ENCODE measurements around the gene FSTL4.

Gene FSTL4

DNA sequence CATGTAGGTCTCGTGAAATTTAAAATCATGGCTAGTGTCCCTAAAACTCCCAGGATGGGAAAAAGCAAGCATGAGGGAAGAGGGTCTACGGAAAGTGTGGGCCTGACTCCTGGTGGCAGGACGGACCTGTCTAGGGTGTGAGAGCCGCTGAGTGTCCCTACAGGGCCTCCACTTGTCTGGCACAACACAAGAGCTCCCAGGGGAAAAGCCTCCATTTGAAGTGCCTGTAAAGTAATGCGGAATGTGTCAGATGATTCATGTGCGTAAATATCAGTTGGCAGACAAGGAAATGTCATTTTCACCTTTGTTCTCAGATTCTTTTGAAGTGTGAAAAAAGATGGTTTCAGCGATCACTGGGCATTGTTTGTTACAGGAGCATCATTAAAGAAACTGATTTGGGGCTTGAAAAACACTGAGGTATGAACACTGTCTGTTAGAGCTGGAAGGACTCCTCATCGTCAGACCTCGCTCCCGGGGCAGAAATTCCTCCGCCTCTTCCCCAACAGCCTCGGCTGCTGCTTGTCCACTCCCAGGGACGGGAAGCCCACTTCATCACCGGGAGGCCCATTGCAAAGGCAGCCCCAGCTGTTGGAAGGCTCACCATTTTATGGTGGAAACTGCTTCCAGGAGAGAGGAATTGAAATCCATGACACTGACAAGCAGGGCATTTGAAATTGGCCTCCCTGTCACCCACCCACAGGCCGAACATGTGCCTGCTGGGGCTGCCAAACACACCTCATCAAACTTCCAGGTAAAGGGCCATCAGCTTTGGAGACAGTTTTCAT lies 240.8 kb downstream of the FSTL4 start:
- DNase-seq (ENCODE audit: extremely low read depth in 1 of 2, low read depth in 1 of 2) = no peak

DNA sequence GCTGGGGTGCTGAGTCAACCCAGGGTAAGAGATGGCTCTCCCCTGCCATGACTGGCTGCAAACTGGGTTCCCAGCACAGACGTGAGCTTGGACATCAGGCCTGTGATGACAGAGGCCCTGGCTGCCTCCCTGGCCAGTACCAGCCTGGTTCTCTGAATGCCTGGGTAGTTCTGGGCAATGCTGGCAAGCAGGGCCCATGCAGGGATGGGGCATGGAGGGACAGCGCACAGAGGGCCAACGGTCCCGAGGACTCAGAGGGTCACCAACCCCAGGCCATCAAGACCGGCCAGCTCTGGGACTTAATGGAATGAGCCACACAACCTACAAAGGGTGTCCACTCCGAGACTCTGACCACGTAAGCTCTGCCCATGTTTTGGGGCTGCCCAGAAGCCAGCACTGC lies 241.4 kb downstream of the FSTL4 start:
- DNase-seq (ENCODE audit: extremely low read depth in 1 of 2, low read depth in 1 of 2) = no peak

DNA sequence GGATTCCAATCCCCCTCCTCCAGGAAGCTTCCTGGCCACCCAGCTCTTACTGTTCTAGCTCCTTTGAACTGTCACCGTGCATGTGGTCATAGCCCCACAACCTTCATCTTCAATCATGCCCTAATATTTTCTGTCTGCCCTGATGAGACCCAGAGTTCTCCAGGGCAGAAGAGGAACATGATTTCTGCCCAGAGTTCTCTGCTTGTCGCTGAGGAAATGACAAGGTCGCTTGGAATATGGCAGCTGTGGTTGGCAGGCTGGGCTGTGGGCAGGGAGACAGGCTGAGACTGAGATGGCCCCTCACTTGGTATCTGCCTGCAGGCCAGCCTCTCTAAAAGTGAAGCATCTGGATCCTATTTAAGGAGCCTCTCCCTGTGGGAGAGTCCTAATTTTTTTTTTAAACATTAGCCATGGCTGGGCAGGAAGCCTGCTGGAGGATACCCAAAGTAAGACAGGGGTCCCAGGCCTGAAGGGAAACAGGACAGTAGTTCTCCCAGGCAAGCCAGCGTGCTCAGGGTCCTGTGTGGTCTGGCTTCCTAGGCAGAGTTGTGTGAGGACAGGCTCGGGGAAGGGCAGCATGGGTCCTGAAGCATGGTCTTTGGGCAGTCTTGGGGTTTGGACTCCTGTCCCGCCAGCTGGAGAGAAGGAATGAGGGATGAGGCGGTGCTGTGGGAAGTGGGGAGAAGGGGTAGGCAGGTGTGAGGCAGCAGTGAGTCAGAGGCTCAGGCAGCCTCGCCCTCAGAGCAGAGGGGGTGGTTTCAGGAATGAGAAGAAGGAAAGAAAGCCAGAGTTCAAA lies 242.1 kb downstream of the FSTL4 start:
- no peak for DNase-seq (ENCODE audit: extremely low read depth in 1 of 2, low read depth in 1 of 2)

DNA sequence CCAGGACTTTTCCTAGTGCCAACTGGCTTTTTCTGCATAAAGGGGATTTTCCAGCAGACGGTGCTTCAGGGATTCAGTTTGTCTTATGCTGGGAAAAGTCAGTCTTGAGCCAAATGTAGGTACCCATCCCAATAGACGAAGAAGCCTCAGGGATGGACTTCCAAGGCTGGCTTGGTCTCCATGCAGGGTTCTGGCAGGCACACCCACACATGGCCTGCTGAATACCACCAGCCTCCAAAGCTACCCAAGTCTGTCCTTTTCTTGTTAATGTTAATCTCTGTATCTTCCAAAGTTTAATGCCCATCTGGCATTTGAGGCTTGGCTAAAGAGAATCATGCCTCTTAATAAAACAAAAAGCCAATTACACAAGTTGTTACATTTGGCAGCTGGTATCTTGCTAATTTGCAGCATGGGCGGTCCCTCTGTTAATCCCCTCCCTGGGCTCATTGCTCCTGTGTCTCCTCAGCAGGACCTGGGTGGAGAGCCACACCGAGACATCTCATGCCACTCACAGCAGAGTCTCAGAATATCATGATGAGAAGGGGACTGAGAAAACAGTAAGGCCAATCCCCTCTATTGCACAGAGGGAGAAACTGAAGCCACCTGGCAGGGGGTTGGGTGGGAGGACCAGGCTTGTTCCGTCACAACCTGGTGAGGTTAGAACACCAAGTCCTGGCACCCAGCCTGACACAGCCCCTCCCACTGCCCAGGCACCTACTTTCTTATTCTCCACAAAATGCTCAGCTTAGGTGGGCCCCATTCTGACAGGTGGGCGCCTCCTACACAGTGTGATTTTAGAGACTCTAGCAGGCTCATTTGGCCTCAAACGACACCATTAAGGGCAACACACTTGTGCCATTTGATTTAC lies 243.2 kb downstream of the FSTL4 start:
- DNase-seq (ENCODE audit: extremely low read depth in 1 of 2, low read depth in 1 of 2) = no peak

DNA sequence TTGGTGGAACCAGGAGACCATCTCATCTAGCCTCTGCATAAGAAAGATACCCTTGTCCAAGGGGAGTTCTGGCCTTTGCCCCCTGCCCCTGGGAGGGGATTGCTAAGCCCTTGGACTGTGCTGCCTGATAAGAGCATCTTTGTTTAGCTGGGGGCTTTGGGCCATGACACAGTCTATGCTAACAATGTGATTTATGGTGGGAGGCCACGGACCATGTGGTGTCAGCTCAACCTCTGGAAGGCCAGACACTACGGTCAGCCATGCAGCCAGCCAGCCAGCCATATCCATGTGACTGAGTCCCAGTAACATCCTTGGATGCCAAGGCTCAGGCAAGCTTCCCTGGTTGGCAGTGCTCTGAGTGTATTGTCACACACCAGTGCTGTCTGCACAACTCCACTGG lies 244.4 kb downstream of the FSTL4 start:
- DNase-seq (ENCODE audit: extremely low read depth in 1 of 2, low read depth in 1 of 2) = no peak

DNA sequence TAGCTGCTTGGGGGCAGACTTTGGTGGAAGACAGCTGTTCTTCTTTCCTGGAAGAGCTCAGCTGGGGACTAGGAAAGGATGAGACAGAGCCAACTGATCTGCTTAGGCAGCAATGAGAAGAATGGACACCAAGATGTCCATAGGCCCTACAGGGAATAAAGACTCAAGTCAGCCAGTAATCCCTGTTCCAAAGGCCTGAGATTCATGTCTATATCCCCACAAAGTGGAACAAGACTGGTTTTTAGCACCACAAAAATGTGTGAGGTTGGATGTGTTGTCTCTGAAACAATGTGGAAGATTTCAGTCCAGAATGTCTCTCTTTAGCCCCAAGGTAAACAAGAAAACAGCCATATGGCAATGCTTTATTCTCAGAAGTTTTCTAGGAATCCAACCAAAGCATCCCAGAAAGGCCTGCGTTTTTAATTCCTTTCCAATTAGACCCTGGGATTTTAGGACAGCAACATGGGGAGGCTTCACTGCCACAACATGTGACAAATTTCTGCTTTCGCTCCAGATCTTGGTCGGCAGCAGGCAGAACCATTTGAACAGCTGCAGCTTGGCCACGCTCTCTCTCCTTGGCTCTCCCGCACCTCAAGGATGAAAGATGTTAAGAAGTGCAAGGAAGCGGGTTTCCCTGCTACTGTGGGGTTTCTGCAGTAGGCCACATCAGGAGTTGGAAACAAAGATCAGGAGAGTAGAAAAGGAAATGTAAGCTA lies 245.1 kb downstream of the FSTL4 start:
- DNase-seq (ENCODE audit: extremely low read depth in 1 of 2, low read depth in 1 of 2) = no peak

DNA sequence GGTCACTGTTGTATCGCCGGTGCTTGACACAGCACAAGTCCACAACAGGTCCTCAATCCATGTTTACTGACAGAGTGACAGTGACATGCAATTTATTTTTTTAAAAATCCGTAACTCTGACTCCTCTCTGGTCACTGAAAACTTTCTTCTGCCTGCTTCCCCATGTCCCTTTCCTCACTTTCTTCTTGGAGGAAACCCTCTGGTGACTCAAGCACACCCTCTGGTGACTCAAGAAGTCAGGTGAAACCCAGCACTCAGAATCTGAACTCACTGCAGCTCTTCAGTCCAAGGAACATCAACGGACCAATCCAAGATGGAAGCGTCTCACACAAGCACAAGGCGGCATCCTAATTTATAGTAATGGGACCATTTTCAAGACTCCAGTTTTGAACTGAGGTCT lies 245.9 kb downstream of the FSTL4 start:
- DNase-seq (ENCODE audit: extremely low read depth in 1 of 2, low read depth in 1 of 2) = no peak

DNA sequence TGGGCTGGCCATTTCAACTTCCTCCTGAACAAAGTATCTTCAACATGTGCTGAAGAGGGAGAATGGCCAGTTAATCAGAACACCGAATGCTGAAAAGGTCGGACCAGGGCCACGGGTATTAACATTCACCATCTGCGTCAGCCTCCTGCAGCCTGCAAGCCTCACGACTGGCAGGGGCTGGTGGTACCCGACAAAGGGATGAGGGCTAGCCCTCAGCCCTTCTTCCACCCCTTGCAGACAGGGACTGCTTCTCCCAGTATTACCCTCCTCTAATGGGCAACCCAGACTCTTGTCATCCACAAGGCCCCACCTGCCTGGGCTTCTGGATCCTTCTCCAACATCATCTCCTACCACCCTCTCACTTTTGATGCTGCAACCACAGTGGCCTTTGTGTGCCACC lies 246.6 kb downstream of the FSTL4 start:
- DNase-seq (ENCODE audit: extremely low read depth in 1 of 2, low read depth in 1 of 2) = no peak

DNA sequence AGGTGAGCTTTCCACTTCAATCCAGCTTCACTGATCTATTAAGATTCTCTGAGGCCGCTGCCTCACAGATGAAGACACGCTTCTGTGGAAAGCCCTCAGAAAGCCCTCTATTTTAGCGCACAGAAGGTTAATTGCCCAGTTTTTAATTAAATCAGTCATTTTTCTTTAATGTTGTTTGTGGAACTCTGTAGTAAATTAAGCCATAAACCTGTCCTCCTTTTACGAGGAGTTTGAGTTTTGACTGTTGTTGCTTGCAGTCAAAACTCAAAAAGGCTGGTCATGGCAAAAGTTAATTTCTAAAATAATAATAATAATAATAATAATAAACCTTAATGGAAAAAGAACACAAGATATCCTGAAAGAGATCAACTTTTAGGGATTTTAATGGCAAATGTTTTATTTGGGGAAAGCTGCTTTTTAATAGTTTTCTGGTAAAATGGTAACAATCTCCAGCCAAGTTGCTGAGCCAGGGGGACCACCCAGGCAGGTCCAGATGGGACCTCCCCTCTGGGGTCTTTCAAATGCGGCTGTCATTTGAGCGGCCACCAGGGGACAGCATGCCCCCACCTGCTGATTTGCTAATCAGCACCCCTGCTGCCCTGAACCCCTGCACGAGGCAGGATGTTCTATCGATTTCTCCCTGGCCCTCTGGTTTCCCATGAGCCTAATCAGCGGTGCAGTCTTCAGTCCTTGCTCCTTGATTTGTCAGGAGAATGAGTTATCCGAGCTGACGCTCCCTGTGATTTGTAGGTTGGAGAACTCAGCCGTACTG lies 247.2 kb downstream of the FSTL4 start:
- no peak for DNase-seq (ENCODE audit: extremely low read depth in 1 of 2, low read depth in 1 of 2)

DNA sequence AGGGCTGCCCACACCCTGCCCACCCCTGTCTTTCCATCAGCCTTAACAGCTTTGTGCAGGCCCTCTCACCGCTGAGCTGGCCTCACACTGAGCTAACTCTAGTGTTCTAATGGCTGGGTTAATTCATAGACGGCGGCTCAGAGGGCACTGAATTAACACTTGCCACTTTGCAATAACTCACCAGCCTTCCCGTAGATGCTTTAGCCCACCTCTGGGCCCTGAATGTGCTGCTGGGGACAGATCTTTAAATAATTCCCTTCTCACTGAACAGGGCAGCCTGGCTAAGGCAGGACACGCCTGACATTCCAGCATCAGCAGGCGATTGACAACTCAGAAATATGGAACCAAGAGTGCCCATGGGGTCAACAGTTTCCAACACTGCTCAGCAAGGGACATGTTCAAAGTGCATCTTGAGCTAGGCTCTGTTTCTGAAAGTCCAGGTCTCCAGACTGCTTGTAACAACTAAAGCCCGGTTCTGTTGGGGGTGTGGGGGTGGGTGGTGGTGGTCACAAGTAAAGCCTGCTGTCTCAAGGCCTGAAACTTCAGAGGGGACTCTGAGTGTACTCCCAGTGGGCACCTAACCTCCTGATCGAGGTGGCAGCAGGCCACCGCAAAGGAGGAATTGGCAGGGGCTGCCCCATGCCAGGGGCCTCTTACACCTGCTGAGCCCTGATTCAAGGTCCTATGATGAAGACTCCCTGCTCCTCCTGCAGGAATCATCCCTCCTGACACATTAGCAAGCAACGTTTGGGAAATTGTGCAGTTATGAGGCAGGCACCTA lies 248.3 kb downstream of the FSTL4 start:
- DNase-seq (ENCODE audit: extremely low read depth in 1 of 2, low read depth in 1 of 2) = no peak

DNA sequence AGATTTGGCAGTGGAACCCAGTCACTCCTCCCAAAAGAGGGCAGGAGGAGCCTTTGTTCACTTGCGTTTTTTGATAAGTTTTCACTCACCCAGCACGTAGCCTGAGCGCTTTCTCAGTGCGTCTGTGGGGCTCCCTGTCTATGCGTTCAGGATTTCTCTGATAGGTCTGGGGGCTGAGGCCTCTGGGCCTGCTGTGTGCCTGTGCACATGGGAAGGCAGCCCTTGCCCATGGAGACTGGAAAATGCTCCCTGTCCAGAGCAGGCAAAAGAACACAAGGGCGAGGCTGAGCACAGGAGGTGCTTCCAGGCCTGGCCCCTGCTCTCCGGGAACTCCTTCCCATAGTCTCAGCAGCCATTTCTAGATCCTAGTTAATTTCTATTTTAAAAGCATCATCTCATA lies 249.9 kb downstream of the FSTL4 start:
- no peak for DNase-seq (ENCODE audit: extremely low read depth in 1 of 2, low read depth in 1 of 2)

DNA sequence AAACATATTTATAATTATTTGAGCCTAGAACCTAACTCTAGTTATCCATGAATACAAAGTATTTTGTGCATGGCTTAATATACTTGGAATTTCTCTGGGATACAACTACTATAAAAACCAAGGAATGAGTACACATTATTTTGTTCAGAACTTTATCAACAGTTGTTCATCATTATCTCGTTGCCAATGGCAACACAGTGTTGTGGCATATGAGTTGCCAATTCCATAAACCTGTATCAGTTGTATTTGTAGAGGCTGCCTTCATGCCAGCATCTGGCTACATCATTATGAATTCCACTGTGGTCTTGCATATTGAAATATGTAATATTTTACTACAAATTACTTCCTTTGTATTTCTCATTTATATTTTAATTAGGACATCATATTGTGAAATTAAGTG lies 250.4 kb downstream of the FSTL4 start:
- DNase-seq (ENCODE audit: extremely low read depth in 1 of 2, low read depth in 1 of 2) = no peak

DNA sequence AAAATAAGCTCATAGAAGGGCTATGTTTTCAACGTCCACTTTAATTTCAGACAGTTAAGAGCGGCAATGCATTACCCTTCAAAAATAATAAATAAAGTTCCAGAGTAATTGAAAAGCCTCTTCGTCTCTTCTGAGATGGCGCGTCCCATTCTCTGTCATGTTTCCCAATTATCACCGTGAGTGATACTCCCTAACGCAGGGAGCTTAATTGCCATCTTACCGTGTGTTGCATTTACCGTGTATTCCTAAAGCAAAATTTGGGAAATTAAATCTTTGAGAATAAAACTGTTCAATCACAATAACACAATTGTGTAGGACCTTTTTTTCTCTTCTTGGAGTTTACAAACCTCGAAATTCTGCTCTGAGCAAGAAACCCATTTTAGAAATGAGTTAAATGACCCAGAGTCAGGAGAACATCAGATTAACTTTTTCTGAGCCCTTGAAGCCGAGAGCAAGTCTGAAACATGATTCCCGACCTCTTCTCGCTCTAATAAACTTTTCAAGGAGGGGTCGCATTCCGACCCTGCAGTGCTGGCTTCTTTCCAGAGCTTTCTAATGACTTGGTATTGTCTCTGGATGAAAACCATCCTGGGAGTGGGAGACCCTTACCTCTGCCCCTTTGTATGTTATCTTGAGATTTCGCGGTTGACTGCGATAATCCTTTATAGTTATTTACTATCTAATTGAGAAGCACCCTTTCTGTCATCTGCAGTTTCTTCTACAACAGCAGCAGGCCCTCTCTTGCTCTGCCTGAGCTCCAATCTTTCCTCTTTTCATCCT lies 251.5 kb downstream of the FSTL4 start:
- DNase-seq (ENCODE audit: extremely low read depth in 1 of 2, low read depth in 1 of 2) = no peak

DNA sequence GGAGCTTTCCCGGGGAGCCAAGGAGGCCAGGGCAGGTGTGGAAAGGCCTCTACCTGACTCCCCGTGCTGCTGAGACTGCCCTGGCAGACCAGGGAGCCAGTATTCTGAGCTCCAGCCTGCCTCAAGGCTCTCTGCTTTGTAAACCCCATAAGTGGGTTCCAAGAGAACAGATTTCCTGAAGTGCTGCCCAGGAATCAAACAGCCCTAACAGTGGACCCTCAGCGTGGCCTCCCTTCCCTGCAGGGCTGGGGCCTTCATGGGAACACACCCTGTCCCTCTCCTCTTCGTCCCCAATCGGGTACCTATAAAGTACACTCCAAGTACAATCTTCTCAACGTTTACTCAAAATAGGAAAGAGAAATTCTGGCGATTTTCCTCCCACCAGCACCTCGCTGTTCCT lies 252.5 kb downstream of the FSTL4 start:
- DNase-seq (ENCODE audit: extremely low read depth in 1 of 2, low read depth in 1 of 2) = no peak

DNA sequence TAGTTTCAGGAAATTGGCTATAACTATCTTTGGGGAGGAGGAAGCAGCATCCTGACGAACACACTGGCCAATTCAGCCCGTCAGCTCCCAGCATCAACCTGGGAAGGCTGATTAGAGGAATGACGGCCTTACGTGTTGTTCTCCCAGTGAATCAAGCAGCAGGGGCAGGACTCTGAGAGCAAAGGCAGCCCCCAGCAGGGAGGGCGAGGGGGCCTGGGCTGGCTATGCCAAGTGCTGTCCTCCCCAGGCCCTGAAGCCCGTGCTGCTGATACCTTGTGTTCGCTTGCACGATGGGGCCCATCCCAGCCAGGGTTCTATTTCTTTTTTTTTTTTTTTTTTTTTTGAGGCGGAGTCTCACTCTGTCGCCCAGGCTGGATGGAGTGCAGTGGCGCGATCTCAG lies 254.1 kb downstream of the FSTL4 start:
- DNase-seq (ENCODE audit: extremely low read depth in 1 of 2, low read depth in 1 of 2) = no peak

DNA sequence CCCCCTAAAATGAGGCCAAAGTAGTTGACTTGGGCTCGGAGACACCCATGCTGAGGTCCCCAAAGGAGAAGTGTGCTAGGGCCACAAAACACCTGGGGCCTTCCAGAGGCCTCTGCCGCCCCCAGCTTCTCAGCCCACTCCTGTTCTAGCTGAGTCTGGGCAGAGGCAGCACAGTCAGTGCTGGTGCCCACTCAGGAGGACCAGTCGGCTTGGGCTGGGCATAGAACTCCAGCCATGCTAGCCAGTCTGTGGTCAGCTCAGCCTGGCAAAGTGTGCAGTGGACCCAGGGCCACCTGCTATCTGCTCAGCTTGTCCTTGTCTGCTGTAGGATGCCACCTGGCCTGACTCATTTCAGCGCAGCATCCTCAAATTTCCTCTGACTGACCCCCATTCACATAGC lies 254.6 kb downstream of the FSTL4 start:
- DNase-seq (ENCODE audit: extremely low read depth in 1 of 2, low read depth in 1 of 2) = no peak

DNA sequence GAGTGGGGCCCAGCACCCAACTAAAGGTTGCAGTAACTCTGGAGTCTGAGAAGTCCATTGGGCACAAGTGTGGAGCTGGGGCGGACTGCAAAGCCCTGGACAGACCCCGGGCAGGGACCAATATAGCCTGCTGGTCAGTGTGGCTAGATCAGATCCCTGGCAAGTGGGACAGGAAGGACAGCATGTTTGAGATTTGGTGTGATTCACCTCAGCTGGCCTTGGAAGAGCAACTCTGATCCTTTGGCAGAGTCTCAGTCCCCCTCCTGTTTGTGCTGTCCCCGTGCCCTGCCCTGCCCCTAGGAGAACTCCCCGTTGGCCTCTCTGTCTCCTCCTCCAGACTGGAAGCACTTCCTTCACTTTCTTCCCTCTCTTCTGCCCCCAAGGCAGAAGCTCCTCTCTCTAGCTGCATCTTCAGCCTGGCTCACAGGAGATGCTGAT lies 255.3 kb downstream of the FSTL4 start:
- no peak for DNase-seq (ENCODE audit: extremely low read depth in 1 of 2, low read depth in 1 of 2)

DNA sequence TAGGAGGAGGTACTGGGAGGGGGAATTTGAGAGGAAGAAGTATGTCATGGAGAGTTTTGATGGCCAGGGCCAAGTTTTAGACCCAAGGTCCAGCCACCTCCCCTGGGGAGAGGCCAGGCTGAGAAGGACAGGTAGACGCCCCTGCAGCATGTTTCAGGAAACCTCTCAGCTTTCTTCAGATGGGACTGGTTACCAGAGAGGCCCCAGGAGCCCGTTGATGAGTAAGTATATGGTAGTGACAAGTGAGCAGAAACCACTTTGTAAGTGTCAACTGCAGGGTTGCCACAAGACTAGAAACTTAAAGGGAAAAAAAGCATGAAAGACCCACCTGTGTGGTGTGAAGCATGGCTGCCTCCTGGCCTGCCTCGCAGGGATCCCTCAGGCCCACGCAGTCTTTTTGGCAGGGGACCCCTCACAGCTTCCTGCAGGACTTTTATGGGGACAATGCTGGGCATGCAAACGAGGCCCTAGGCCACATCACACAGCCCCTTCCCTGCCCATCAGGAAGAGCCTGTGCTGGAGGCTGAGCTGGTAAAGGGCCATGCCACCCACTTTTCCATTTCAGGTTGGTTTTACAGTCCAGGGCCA lies 255.9 kb downstream of the FSTL4 start:
- DNase-seq (ENCODE audit: extremely low read depth in 1 of 2, low read depth in 1 of 2) = no peak

Measured in activated CD8-positive, alpha-beta memory T cell treated with anti-CD3 and anti-CD28 coated beads for 1 hour (primary cell).